ENCODE results near the gene BEND7. TPM values are rescaled to one million over a fixed set of nuclear protein-coding genes. Genes with fewer than 3 reads are reported as not detected.

The BEND7 gene
- total RNA-seq, 1 donor from 2014 or later = 3.1 TPM

DNA sequence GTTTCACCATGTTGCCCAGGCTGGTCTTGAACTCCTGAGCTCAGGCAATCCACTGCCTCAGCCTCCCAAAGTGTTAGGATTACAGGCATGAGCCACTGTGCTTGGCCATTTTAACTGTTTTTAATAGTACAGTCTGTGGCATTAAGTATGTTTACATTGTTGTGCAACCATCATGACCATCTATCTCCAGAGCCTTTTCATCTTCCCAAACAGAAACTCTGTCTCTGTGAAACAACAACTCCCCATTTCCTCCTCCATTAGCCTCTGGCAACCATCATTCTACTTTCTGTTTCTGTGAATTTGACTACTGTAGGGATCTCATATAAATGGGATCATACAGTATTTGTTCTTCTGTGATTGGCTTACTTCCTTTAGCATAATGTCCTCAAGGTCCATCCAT is 132.4 kb downstream of the BEND7 start:
- no peak for DNase-seq
- no peaks in the 10 kb centered on the region for H3K4me1 Mint-ChIP-seq (ENCODE audit: low read depth, unreplicated experiment)
- H3K27ac Mint-ChIP-seq (ENCODE audit: unreplicated experiment) = no peak overlapping the region
- no peak overlapping the region for H3K4me3 Mint-ChIP-seq (ENCODE audit: unreplicated experiment)
- TF ChIP-seq, protein P1, sequence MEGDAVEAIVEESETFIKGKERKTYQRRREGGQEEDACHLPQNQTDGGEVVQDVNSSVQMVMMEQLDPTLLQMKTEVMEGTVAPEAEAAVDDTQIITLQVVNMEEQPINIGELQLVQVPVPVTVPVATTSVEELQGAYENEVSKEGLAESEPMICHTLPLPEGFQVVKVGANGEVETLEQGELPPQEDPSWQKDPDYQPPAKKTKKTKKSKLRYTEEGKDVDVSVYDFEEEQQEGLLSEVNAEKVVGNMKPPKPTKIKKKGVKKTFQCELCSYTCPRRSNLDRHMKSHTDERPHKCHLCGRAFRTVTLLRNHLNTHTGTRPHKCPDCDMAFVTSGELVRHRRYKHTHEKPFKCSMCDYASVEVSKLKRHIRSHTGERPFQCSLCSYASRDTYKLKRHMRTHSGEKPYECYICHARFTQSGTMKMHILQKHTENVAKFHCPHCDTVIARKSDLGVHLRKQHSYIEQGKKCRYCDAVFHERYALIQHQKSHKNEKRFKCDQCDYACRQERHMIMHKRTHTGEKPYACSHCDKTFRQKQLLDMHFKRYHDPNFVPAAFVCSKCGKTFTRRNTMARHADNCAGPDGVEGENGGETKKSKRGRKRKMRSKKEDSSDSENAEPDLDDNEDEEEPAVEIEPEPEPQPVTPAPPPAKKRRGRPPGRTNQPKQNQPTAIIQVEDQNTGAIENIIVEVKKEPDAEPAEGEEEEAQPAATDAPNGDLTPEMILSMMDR (IDR thresholded peaks at IDR 0.05; ENCODE audit: partially characterized antibody, unreplicated experiment) = no peak
- peaks cover 2% of the 10 kb centered on the region for H3K27me3 Mint-ChIP-seq (ENCODE audit: unreplicated experiment)
- peaks cover 5% of the 10 kb centered on the region for H3K9me3 Mint-ChIP-seq (ENCODE audit: unreplicated experiment)
- H3K36me3 Mint-ChIP-seq (ENCODE audit: unreplicated experiment) = peaks cover 9% of the 10 kb centered on the region

DNA sequence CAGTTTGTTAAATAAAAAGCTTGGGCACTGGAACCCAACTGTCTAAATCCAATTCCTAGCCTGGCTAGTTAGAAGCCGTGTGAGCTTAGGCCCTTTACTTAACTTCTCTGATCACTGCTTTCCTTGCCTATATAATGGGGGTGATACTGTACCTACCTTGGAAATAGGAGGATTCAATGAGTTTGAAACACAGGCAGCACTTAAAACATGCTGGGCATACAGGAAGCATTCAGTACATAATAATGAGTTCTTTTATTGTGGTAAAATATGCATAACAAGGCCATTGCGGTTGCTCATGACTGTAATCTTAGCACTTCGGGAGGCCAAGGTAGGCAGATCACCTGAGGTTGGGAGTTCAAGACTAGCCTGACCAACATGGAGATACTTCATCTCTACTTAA is 133.3 kb downstream of the BEND7 start:
- TF ChIP-seq, protein P1 (IDR thresholded peaks at IDR 0.05; ENCODE audit: partially characterized antibody, unreplicated experiment) = no peak
- Mint-ChIP-seq H3K4me1 (ENCODE audit: low read depth, unreplicated experiment) (no peaks in the 10 kb centered on the region), H3K9me3 (ENCODE audit: unreplicated experiment) (peaks cover 5% of the 10 kb centered on the region), H3K4me3 (ENCODE audit: unreplicated experiment) (no peak overlapping the region), H3K27me3 (ENCODE audit: unreplicated experiment) (peaks cover 2% of the 10 kb centered on the region), H3K27ac (ENCODE audit: unreplicated experiment) (no peak overlapping the region), H3K36me3 (ENCODE audit: unreplicated experiment) (peaks cover 8% of the 10 kb centered on the region)
- DNase-seq = no peak

DNA sequence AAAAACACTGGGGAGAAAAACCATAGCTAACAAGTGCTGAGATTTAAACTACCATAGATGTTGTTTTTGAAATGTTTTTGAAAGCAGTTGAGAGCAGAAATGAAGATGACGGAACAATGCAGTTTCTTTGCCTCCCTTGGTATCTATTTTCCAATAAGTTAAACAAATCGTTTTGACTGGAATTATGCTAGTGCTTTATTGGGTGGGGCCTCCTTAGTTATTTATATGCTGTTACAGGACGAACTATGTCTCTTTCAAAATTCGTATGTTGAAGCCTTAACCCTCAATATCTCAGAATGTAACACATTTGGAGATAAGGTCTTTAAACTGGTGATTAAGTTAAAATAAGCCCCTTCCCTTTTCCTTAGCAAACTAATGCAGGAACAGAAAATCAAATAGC is 135.2 kb downstream of the BEND7 start:
- Mint-ChIP-seq H3K4me1 (ENCODE audit: low read depth, unreplicated experiment) (no peaks in the 10 kb centered on the region), H3K27me3 (ENCODE audit: unreplicated experiment) (peaks cover 2% of the 10 kb centered on the region), H3K27ac (ENCODE audit: unreplicated experiment) (no peak overlapping the region), H3K9me3 (ENCODE audit: unreplicated experiment) (no peaks in the 10 kb centered on the region), H3K36me3 (ENCODE audit: unreplicated experiment) (no peaks in the 10 kb centered on the region), H3K4me3 (ENCODE audit: unreplicated experiment) (no peak overlapping the region)
- TF ChIP-seq, protein P1 (IDR thresholded peaks at IDR 0.05; ENCODE audit: partially characterized antibody, unreplicated experiment) = no peak
- no peak for DNase-seq

DNA sequence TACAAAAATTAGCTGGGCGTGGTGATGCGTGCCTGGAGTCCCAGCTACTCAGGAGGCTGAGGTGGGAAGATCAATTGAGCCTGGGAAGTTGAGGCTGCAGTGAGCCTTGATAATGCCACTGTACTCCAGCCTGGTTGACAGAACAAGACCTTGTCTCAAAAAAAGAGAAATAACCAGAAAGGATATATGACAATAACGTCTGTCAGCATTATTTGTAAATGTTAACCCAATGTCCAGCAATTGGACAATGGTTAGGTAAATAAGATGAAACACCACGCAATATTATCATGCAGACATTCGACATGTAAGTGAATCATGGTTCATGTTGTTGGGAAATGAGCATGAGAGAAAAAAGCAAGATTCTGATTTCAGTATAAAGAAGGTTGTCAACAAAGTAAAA is 136.1 kb downstream of the BEND7 start:
- Mint-ChIP-seq H3K9me3 (ENCODE audit: unreplicated experiment) (no peaks in the 10 kb centered on the region), H3K4me3 (ENCODE audit: unreplicated experiment) (no peak overlapping the region), H3K4me1 (ENCODE audit: low read depth, unreplicated experiment) (no peaks in the 10 kb centered on the region), H3K27ac (ENCODE audit: unreplicated experiment) (no peak overlapping the region), H3K36me3 (ENCODE audit: unreplicated experiment) (no peaks in the 10 kb centered on the region), H3K27me3 (ENCODE audit: unreplicated experiment) (peaks cover 2% of the 10 kb centered on the region)
- DNase-seq = no peak
- TF ChIP-seq, protein P1 (IDR thresholded peaks at IDR 0.05; ENCODE audit: partially characterized antibody, unreplicated experiment) = no peak

Other genes with a start within 250 kb of the BEND7 start
- gene PHYH, start 228.9 kb downstream of the BEND7 start, total RNA-seq (ENCODE audit: unreplicated experiment) = 20.4 TPM
- gene SEPHS1, start 180.7 kb downstream of the BEND7 start, total RNA-seq (ENCODE audit: unreplicated experiment) = 51.1 TPM
- gene PRPF18, start 58.0 kb upstream of the BEND7 start, total RNA-seq (ENCODE audit: unreplicated experiment) = 24.7 TPM

Measured in glutamatergic neuron (in vitro differentiated cells).